Motor neuron (in vitro differentiated cells): ENCODE data around the gene NODAL. TPM values are rescaled to one million over a fixed set of nuclear protein-coding genes. Genes with fewer than 3 reads are reported as not detected.

Source experiments
- ATAC-seq, 8 experiments: fragments of 200-7000 bp; cut with Tn5 transposase; replicated peaks in 6 of 8; 2 replicates each; pipeline ENCODE4 v1.8.0; 2021; ENCODE audit warnings: mild to moderate bottlenecking in 8 of 8, moderate library complexity in 8 of 8
- H3K27ac ChIP-seq, 2 donors: fragments of 250-450 bp; sonication (Bioruptor Pico); 2 replicates each; pipeline ENCODE4 v1.9.0; 2021; ENCODE audit warnings: antibody characterized with exemption in 2 of 2, mild to moderate bottlenecking in 2 of 2, moderate library complexity in 1 of 2
- H3K4me1 ChIP-seq, 2 donors: fragments of 250-450 bp; sonication (Bioruptor Pico); replicated peaks in 1 of 2; 2 replicates each; pipeline ENCODE4 v1.6.1; 2021; ENCODE audit warnings: antibody characterized with exemption in 2 of 2, mild to moderate bottlenecking in 2 of 2, moderate library complexity in 1 of 2
- H3K4me3 ChIP-seq, 5 donors: fragments of 250-450 bp; sonication (Bioruptor Pico); 2 replicates each; pipeline ENCODE4 v1.9.0; 2021; ENCODE audit warnings: antibody characterized with exemption in 5 of 5, mild to moderate bottlenecking in 5 of 5, moderate library complexity in 4 of 5
- WGBS, 10 experiments: fragments of 450-650 bp; shearing (Covaris generic); methylation state at CpG; one replicate each; pipeline ENCODE4 v1.0.0; 2022; 5-methylcytosine and 5-hydroxymethylcytosine counted together
- in situ Hi-C, 9 experiments: fragments of 400-800 bp; cut with MboI; loops; one replicate each; pipeline ENCODE4 v1.15.0; 2021; ENCODE audit warnings: low sequenced_read_pairs in 9 of 9, low pct_unique_long_range_greater_than_20kb in 2 of 9; ENCODE audit not compliant: unreplicated experiment in 9 of 9
- total RNA-seq, 8 experiments: library from RNA; unstranded; fragments of 300-600 nt; gene quantifications; 2 replicates each; pipeline versions ENCODE4 v1.2.3 to v1.2.4, GENCODE V29; 2022

Gene NODAL
- total RNA-seq, 8 experiments from 2014 or later = 0.21 to 1.2 (median 1.0) TPM; not detected in 1

DNA sequence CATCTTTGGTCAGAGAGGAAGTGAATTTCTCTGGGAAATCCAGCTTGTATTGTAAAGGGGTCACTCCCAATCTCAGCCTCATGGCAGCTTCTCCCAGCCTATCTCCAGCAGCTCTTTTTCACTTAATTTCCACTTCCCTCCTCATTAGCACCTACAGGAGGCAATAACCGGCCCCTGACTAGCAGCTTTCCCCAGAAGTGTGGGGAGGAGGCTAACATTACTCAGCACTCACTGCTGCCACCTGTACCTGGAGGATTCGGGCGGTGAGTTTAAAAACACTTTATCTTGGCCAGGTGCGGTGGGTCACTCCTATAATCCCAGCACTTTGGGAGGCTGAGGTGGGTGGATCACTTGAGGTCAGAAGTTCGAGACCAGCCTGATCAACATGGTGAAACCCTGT lies 3.8 kb downstream of the NODAL start:
- Histone ChIP-seq H3K4me1 (peaks cover 6 to 12% of the 10 kb centered on the region in 2 donors), H3K4me3 (no peak overlapping the region), H3K27ac (no peak overlapping the region)
- no peak for ATAC-seq
- 42 to 100% (median 76%) methylated on average over 1 to 5 of the region's 5 CpGs; no CpG with 5 or more reads in 2 of the 10 experiments for WGBS, 10 experiments
- in situ Hi-C loops = no loop called here

- WGBS, 10 experiments = 82 to 89% (median 88%) methylated on average over 4 to 12 of the region's 19 CpGs; no CpG with 5 or more reads in 7 of the 10 experiments
- Histone ChIP-seq H3K4me3 (no peak overlapping the region), H3K27ac (no peak overlapping the region), H3K4me1 (peaks cover 4 to 16% of the 10 kb centered on the region in 2 donors)
- no peak for ATAC-seq
- in situ Hi-C loops = no loop called here
Observed at GRCh38 chr10:70435241-70436085, 6.0 kb downstream of the NODAL start.

- in situ Hi-C loops = no loop called here
- ATAC-seq = no peak
- no peak overlapping the region for H3K27ac ChIP-seq
- 10 to 100% (median 62%) methylated on average over 2 to 8 of the region's 9 CpGs; no CpG with 5 or more reads in 3 of the 10 experiments for WGBS, 10 experiments
- no peak overlapping the region for H3K4me3 ChIP-seq
- H3K4me1 ChIP-seq = peaks cover 0 to 14% of the 10 kb centered on the region in 2 donors
Observed at GRCh38 chr10:70433581-70434280, 7.8 kb downstream of the NODAL start.

DNA sequence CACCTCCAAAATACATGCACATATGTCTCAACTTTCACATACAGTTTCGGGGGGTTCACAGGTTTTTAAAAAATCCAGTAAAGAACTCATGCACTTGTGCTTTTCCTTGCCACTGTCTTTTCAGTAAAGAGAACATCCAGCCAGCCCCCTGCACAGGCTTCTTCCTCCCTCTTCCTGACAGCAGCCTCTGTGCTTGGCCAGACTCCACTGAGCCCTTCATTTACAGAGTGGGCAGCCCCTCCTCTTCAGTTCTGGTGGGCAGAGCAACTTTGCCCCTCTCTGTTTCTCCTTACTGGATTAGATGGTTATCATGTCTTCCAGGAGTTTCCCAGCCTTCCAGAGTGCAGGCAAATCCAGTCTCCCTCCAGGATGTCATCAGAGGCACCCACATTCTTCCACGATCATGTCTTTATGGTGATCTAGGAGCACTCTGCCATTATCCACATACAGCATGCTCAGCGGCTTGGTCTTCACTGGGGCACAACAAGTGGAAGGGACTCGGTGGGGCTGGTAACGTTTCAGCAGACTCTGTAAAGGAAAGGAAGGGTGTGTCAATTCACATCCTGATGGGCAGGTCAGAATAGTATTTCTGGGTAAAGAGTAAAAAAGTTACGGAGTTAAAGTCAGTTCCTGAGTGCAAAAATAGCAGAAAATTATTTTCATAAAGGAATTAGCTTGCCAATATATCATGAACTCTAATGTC lies 8.8 kb downstream of the NODAL start:
- Histone ChIP-seq H3K27ac (no peak overlapping the region), H3K4me3 (no peak overlapping the region), H3K4me1 (peaks cover 0 to 14% of the 10 kb centered on the region in 2 donors)
- WGBS, 10 experiments = 80 to 100% (median 96%) methylated on average over 1 to 5 of the region's 6 CpGs; no CpG with 5 or more reads in 1 of the 10 experiments
- in situ Hi-C loops = no loop called here
- no peak for ATAC-seq

GRCh38 chr10:70432101-70432500 lies 9.4 kb downstream of the NODAL start:
- in situ Hi-C loops = no loop called here
- Histone ChIP-seq H3K4me1 (peaks cover 0 to 14% of the 10 kb centered on the region in 2 donors), H3K4me3 (no peak overlapping the region), H3K27ac (no peak overlapping the region)
- peak in 6 of 8 experiments; percentile 45 to 78 (median 60) for ATAC-seq
- 55 to 80% (median 76%) methylated on average over 2 of the region's 4 CpGs; no CpG with 5 or more reads in 7 of the 10 experiments for WGBS, 10 experiments

DNA sequence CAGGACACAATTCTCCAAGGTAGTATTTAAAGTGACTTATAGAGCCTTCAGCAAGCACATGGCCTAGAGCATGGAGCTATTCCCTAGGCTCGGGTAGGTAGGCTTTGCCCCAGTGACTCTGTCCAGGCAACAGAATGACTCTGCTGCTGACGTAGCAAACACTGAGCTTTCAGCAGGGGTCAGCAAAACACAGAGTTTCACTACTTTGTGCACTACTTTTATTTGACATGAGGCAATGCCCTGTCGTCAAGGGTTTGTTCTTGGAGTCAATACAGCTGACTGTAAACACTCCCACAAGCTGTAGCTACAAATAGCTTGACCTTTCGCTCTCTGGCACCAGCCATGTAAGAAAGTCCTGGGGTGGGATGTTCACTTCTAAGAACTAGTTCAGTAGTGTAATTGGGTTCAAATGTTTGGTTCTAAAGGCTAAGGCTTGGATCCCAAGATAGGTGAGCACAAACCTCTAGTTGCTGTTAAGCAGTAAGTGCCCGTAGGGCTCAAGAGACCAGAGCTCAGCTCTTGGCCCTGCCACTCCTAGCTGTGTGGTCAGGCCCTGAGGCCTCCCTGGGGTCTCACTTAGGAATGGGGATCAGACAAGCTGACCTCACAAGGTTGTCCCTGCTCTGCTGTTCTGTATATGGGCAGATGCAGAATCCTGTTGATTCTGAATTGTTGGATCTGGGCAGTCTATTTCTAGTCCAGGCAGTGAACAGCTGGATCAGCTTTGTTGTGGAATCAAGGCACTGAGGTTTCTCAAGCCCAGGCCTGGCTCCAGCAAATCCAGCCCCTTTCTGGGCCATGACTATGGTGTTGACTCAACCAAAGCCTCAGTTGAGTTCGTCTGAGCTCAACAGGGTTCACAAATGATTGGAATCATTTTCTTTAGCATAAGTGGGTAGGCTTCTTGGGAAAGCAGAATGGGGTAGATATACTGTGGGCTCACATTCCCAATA lies 10.7 kb downstream of the NODAL start:
- in situ Hi-C loops = no loop called here
- no peak overlapping the region for H3K27ac ChIP-seq
- peak in 6 of 8 experiments; percentile 10 to 86 (median 60) for ATAC-seq
- peaks cover 0 to 14% of the 10 kb centered on the region in 2 donors for H3K4me1 ChIP-seq
- H3K4me3 ChIP-seq = no peak overlapping the region
- 0 to 100% (median 64%) methylated on average over 1 to 4 of the region's 6 CpGs; no CpG with 5 or more reads in 1 of the 10 experiments for WGBS, 10 experiments

DNA sequence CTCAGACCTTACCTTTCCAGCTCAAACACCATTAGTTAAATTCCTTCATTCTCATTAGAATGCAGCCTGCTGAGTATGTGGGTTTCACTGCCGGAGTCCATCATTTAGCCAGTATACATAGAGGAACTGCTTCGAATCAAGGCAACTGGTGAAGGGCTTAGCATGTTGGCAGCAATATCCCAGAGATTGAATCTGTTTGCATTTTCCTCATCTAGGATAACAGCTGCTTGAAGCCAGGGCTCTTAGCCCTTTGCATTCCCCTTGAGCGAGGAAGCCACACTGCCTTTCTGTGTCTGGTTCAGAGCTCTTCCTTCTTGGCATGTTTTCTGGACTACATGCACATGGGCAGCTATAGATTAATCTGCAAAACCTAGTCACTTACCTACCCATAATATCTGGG lies 14.7 kb downstream of the NODAL start:
- WGBS, 10 experiments = 67 to 100% (median 100%) methylated on average over 1 to 3 of the region's 3 CpGs; no CpG with 5 or more reads in 3 of the 10 experiments
- in situ Hi-C loops = no loop called here
- peaks cover 0 to 10% of the 10 kb centered on the region in 2 donors for H3K4me1 ChIP-seq
- H3K27ac ChIP-seq = no peak overlapping the region
- no peak for ATAC-seq
- no peak overlapping the region for H3K4me3 ChIP-seq

DNA sequence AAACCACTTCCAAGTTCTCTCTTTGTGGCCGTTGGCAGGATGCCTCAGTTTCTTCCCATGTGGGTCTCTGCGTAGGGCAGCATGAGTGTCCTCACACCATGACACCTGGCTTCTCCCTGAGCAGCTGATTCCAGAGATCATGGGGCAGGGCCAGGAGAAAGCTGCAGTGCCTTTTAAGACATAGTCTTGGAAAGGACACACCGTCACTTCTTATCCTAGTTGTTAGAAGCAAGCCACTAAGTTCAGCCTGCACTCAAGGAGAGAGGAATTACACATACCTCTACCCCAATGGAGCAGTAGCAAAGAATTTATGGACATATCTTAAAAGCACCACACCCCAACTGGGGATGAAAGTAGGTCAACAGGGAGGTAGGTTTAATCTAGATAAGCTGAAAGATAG lies 16.4 kb downstream of the NODAL start:
- Histone ChIP-seq H3K4me3 (no peak overlapping the region), H3K4me1 (no peaks in the 10 kb centered on the region), H3K27ac (no peak overlapping the region)
- in situ Hi-C loops = no loop called here
- 60 to 100% (median 91%) methylated on average over 1 to 3 of the region's 3 CpGs; no CpG with 5 or more reads in 5 of the 10 experiments for WGBS, 10 experiments
- peak in 2 of 8 experiments; percentile 64 to 79 for ATAC-seq

- Histone ChIP-seq H3K4me3 (no peak overlapping the region), H3K4me1 (no peaks in the 10 kb centered on the region), H3K27ac (no peak overlapping the region)
- ATAC-seq = no peak
- in situ Hi-C loops = no loop called here
- 70 to 100% (median 100%) methylated on average over 1 to 3 of the region's 3 CpGs; no CpG with 5 or more reads in 2 of the 10 experiments for WGBS, 10 experiments
Observed at GRCh38 chr10:70424320-70424719, 17.2 kb downstream of the NODAL start.

GRCh38 chr10:70418713-70419112 lies 22.8 kb downstream of the NODAL start:
- in situ Hi-C loops = no loop called here
- Histone ChIP-seq H3K4me3 (no peak overlapping the region), H3K27ac (no peak overlapping the region), H3K4me1 (no peaks in the 10 kb centered on the region)
- no peak for ATAC-seq
- WGBS, 10 experiments = 80 to 100% (median 94%) methylated on average over 1 to 3 of the region's 3 CpGs

- no peak overlapping the region for H3K27ac ChIP-seq
- ATAC-seq = no peak
- 60 to 100% (median 92%) methylated on average over 1 of the region's 1 CpG; no CpG with 5 or more reads in 4 of the 10 experiments for WGBS, 10 experiments
- no peak overlapping the region for H3K4me3 ChIP-seq
- H3K4me1 ChIP-seq = no peaks in the 10 kb centered on the region
- in situ Hi-C loops = no loop called here
Observed at GRCh38 chr10:70418229-70418628, 23.3 kb downstream of the NODAL start.

DNA sequence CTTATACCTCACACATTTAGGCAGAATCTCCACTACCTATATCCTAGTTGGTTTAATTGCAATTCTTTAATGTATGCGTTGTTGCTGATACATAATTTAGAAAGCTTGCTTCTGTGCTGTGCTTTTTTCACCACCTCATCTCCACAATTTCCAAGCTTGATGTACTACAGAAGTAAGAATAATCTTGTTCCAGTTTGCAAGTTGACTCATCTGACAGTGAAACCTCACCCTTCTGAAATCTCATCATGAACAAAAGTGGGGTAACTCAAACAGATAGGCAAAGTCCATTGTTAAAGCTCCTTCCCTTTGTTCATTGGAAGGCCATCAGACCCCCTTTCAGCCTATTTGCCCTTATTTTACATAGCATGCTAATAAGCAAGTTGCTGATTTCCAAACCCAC lies 23.9 kb downstream of the NODAL start:
- ATAC-seq = peak in 1 of 8 experiments; percentile 39
- Histone ChIP-seq H3K27ac (no peak overlapping the region), H3K4me1 (no peaks in the 10 kb centered on the region), H3K4me3 (no peak overlapping the region)
- WGBS, 10 experiments = 100% methylated on average over 1 of the region's 1 CpG; no CpG with 5 or more reads in 5 of the 10 experiments
- in situ Hi-C loops = no loop called here
